Astrocyte (in vitro differentiated cells and primary cell): ENCODE data around the gene ATP8A1. TPM values are rescaled to one million over a fixed set of nuclear protein-coding genes. Genes with fewer than 3 reads are reported as not detected.

Experiments
- DNase-seq: peaks from one replicate; pipeline ENCODE4 v3.0.0-alpha.2; 2010; ENCODE audit warnings: low read depth
- FAIRE-seq: peaks from 2 replicates; lab custom pipeline; 2011; peaks lifted over from hg19 to GRCh38; lab: Jason Lieb, UNC
- H2AFZ ChIP-seq: 2 replicates; pipeline ENCODE4 v1.6.0; 2012; ENCODE audit warnings: low read depth, low read length, inconsistent platforms
- H3K27ac ChIP-seq: 2 replicates; pipeline ENCODE4 v1.5.1; 2011; ENCODE audit warnings: low read depth, low read length, inconsistent platforms
- H3K27me3 ChIP-seq: 2 replicates; pipeline ENCODE4 v1.6.0; 2011; ENCODE audit warnings: low read length, inconsistent platforms; ENCODE audit not compliant: insufficient read depth
- H3K36me3 ChIP-seq: 2 replicates; pipeline ENCODE4 v1.5.1; 2011; ENCODE audit warnings: low read length, inconsistent platforms; ENCODE audit not compliant: insufficient read depth
- H3K4me1 ChIP-seq: 2 replicates; pipeline ENCODE4 v1.5.1; 2011; ENCODE audit warnings: low read length, inconsistent platforms; ENCODE audit not compliant: insufficient read depth
- H3K4me2 ChIP-seq: 2 replicates; pipeline ENCODE4 v1.6.0; 2012; ENCODE audit warnings: low read length, inconsistent platforms
- H3K4me3 ChIP-seq: 2 replicates; pipeline ENCODE4 v1.5.1; 2011; ENCODE audit warnings: low read depth, mild to moderate bottlenecking, low read length, inconsistent platforms; ENCODE audit not compliant: insufficient read depth
- H3K79me2 ChIP-seq: 2 replicates; pipeline ENCODE4 v1.6.0; 2012; ENCODE audit warnings: mild to moderate bottlenecking, low read length, inconsistent platforms; ENCODE audit not compliant: insufficient read depth
- H3K9ac ChIP-seq: 2 replicates; pipeline ENCODE4 v1.6.0; 2012; ENCODE audit warnings: mild to moderate bottlenecking, low read length, inconsistent platforms
- H3K9me3 ChIP-seq: 2 replicates; pipeline ENCODE4 v1.5.1; 2012; ENCODE audit warnings: low read depth, mild to moderate bottlenecking, low read length, inconsistent platforms; ENCODE audit not compliant: insufficient read depth
- H4K20me1 ChIP-seq: 2 replicates; pipeline ENCODE4 v1.6.0; 2012; ENCODE audit warnings: low read length, inconsistent platforms; ENCODE audit not compliant: insufficient read depth
- H3K27ac Mint-ChIP-seq: one replicate; pipeline ENCODE4 v1.8.0; 2021; ENCODE audit warnings: mild to moderate bottlenecking, mixed read lengths; ENCODE audit not compliant: unreplicated experiment
- H3K27me3 Mint-ChIP-seq: one replicate; pipeline ENCODE4 v1.8.0; 2021; ENCODE audit warnings: low read depth, mixed read lengths; ENCODE audit not compliant: unreplicated experiment
- H3K36me3 Mint-ChIP-seq: one replicate; pipeline ENCODE4 v1.8.0; 2021; ENCODE audit warnings: low read depth, mixed read lengths; ENCODE audit not compliant: unreplicated experiment
- H3K4me1 Mint-ChIP-seq: one replicate; pipeline ENCODE4 v1.8.0; 2021; ENCODE audit warnings: low read depth, mixed read lengths; ENCODE audit not compliant: unreplicated experiment
- H3K4me3 Mint-ChIP-seq: one replicate; pipeline ENCODE4 v1.8.0; 2021; ENCODE audit warnings: mild to moderate bottlenecking, moderate library complexity, mixed read lengths; ENCODE audit not compliant: unreplicated experiment
- H3K9me3 Mint-ChIP-seq: one replicate; pipeline ENCODE4 v1.8.0; 2021; ENCODE audit warnings: mild to moderate bottlenecking, mixed read lengths; ENCODE audit not compliant: unreplicated experiment
- CTCF ChIP-seq: IDR thresholded peaks from 2 replicates; pipeline ENCODE4 v1.5.1; 2011; ENCODE audit warnings: low read depth, mild to moderate bottlenecking, inconsistent platforms, low read length, moderate library complexity; ENCODE audit not compliant: insufficient read depth
- EZH2 ChIP-seq: IDR thresholded peaks from 2 replicates; pipeline ENCODE4 v1.6.1; 2012; ENCODE audit warnings: mild to moderate bottlenecking, low read length, inconsistent platforms; ENCODE audit not compliant: insufficient read depth
- total RNA-seq: library from RNA; stranded (reverse); gene quantifications from 2 replicates; pipeline ENCODE4 v1.2.1, GENCODE V29; 2021

ATP8A1 gene
- total RNA-seq, 1 donor from 2014 or later, result 2.9 TPM

- no peak overlapping the region for H2AFZ ChIP-seq
- H3K27ac Mint-ChIP-seq, result no peak overlapping the region
- no peak overlapping the region for H3K4me3 Mint-ChIP-seq
- no peak overlapping the region for H3K4me3 ChIP-seq
- H3K9me3 Mint-ChIP-seq, result no peaks in the 10 kb centered on the region
- FAIRE-seq (no peak), DNase-seq (no peak)
- H3K4me2 ChIP-seq, result no peak overlapping the region
- peaks cover 7% of the 10 kb centered on the region for H3K27me3 Mint-ChIP-seq
- H3K27ac ChIP-seq, result no peak overlapping the region
- H3K36me3 Mint-ChIP-seq, result no peaks in the 10 kb centered on the region
- no peaks in the 10 kb centered on the region for H3K9me3 ChIP-seq
- H3K9ac ChIP-seq, result no peak overlapping the region
- no peaks in the 10 kb centered on the region for H4K20me1 ChIP-seq
- no peaks in the 10 kb centered on the region for H3K4me1 ChIP-seq
- TF ChIP-seq EZH2, result no peak
- TF ChIP-seq CTCF, result no peak
- H3K79me2 ChIP-seq, result no peaks in the 10 kb centered on the region
- H3K36me3 ChIP-seq, result no peaks in the 10 kb centered on the region
- no peaks in the 10 kb centered on the region for H3K4me1 Mint-ChIP-seq
- H3K27me3 ChIP-seq, result peaks cover 4% of the 10 kb centered on the region
Measured at GRCh38 chr4:42363614-42364013, 293.3 kb downstream of the ATP8A1 start.

- Mint-ChIP-seq H3K4me3 (no peak overlapping the region), H3K36me3 (no peaks in the 10 kb centered on the region), H3K27ac (no peak overlapping the region), H3K4me1 (no peaks in the 10 kb centered on the region), H3K27me3 (peaks cover 8% of the 10 kb centered on the region), H3K9me3 (no peaks in the 10 kb centered on the region)
- peaks cover 4% of the 10 kb centered on the region for H3K27me3 ChIP-seq
- H3K9me3 ChIP-seq, result no peaks in the 10 kb centered on the region
- TF ChIP-seq EZH2 (no peak), CTCF (no peak)
- no peaks in the 10 kb centered on the region for H3K36me3 ChIP-seq
- no peaks in the 10 kb centered on the region for H3K4me1 ChIP-seq
- no peaks in the 10 kb centered on the region for H4K20me1 ChIP-seq
- no peaks in the 10 kb centered on the region for H3K79me2 ChIP-seq
- no peak overlapping the region for H3K27ac ChIP-seq
- H3K9ac ChIP-seq, result no peak overlapping the region
- no peak overlapping the region for H3K4me3 ChIP-seq
- FAIRE-seq (no peak), DNase-seq (no peak)
- H2AFZ ChIP-seq, result no peak overlapping the region
- H3K4me2 ChIP-seq, result no peak overlapping the region
Measured at GRCh38 chr4:42362591-42362990, 294.3 kb downstream of the ATP8A1 start.

GRCh38 chr4:42361456-42361855 lies 295.4 kb downstream of the ATP8A1 start:
- no peaks in the 10 kb centered on the region for H3K79me2 ChIP-seq
- no peak for FAIRE-seq
- no peak overlapping the region for H3K4me3 ChIP-seq
- H3K4me2 ChIP-seq, result no peak overlapping the region
- DNase-seq, result no peak
- TF ChIP-seq EZH2 (no peak), CTCF (no peak)
- no peak overlapping the region for H3K9ac ChIP-seq
- no peaks in the 10 kb centered on the region for H3K9me3 ChIP-seq
- no peak overlapping the region for H3K4me3 Mint-ChIP-seq
- H3K27ac Mint-ChIP-seq, result no peak overlapping the region
- no peak overlapping the region for H2AFZ ChIP-seq
- no peak overlapping the region for H3K27ac ChIP-seq
- no peaks in the 10 kb centered on the region for H3K9me3 Mint-ChIP-seq
- H3K36me3 ChIP-seq, result no peaks in the 10 kb centered on the region
- H3K4me1 Mint-ChIP-seq, result no peaks in the 10 kb centered on the region
- H3K4me1 ChIP-seq, result no peaks in the 10 kb centered on the region
- H3K27me3 Mint-ChIP-seq, result peaks cover 8% of the 10 kb centered on the region
- H3K27me3 ChIP-seq, result peaks cover 4% of the 10 kb centered on the region
- no peaks in the 10 kb centered on the region for H3K36me3 Mint-ChIP-seq
- no peaks in the 10 kb centered on the region for H4K20me1 ChIP-seq
